Central memory CD8-positive, alpha-beta T cell (primary cell): Measurements from ENCODE around the gene RAD52.
A peak's percentile ranks its signal among the peaks of the same experiment; 100 is the strongest.

Experiments
- ATAC-seq: fragments of 150-1000 bp; cut with Tn5 transposase; replicated peaks from 2 replicates; pipeline ENCODE4 v1.10.0; 2022; ENCODE audit warnings: mild to moderate bottlenecking, moderate FRiP score, moderate number of reproducible peaks; ENCODE audit not compliant: poor library complexity, severe bottlenecking; ENCODE audit errors: extremely low read depth
- DNase-seq, 2 donors: peaks; one replicate each; pipeline ENCODE4 v3.0.0; 2021; ENCODE audit warnings: low spot score in 2 of 2
- H3K27ac Mint-ChIP-seq: one replicate; pipeline ENCODE4 v1.8.0; 2022; ENCODE audit warnings: low read depth, mild to moderate bottlenecking, moderate library complexity, mixed read lengths
- H3K27me3 Mint-ChIP-seq: one replicate; pipeline ENCODE4 v1.8.0; 2022; ENCODE audit warnings: mixed read lengths
- H3K36me3 Mint-ChIP-seq: one replicate; pipeline ENCODE4 v1.8.0; 2022; ENCODE audit warnings: mild to moderate bottlenecking, moderate library complexity, mixed read lengths; ENCODE audit not compliant: insufficient read depth
- H3K4me1 Mint-ChIP-seq: one replicate; pipeline ENCODE4 v1.8.0; 2022; ENCODE audit warnings: mixed read lengths
- H3K4me3 Mint-ChIP-seq: one replicate; pipeline ENCODE4 v1.8.0; 2022; ENCODE audit warnings: mild to moderate bottlenecking, moderate library complexity, mixed read lengths
- H3K9me3 Mint-ChIP-seq: one replicate; pipeline ENCODE4 v1.8.0; 2022; ENCODE audit warnings: mixed read lengths

The RAD52 gene

GRCh38 chr12:922285-922684 lies 27.2 kb downstream of the RAD52 start:
- no peak for ATAC-seq
- Mint-ChIP-seq H3K36me3 (peaks cover 56% of the 10 kb centered on the region), H3K27ac (no peak overlapping the region), H3K27me3 (no peaks in the 10 kb centered on the region), H3K4me3 (no peak overlapping the region), H3K4me1 (peaks cover 8% of the 10 kb centered on the region), H3K9me3 (no peaks in the 10 kb centered on the region)
- DNase-seq, result no peak

- H3K27ac Mint-ChIP-seq, result peak overlapping the region; percentile 62
- H3K27me3 Mint-ChIP-seq, result no peaks in the 10 kb centered on the region
Measured at GRCh38 chr12:920676-921075, 28.8 kb downstream of the RAD52 start.

DNA sequence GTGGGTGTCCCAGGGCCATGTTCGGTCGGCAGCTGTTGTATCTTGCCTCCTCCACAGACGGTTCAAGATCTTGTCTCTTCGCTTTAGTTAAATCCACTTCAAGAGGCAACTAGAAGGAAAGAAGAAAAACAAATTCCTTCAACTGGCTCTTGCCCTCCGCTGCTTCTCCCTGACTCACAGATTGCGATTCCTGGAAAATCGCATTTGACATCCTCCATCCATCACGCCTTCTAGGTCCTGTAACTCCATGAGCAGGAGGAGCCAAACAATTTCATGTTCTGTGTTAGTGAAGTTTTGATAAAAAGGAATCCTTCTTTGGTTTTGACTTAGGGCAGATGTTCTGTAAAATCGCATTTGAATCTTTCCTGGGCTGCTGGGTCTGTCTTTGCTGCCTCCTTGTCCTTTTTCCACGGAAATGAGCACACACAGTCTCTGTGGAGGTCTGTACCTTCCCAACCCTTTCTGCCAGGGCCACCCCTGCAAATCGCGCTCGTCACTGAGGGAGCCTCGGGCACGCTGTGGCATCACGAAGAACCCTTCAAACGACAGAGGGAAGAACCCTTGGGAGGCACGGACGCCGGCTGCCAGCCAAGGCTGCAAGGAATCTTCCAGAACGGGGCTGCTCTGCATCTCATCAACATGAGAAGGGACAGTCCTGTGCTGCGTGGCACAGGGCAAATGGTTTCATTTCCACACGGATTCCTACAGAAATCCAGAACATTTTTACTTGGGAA lies 32.6 kb downstream of the RAD52 start:
- ATAC-seq, result no peak
- H3K4me1 Mint-ChIP-seq, result peaks cover 27% of the 10 kb centered on the region
- H3K36me3 Mint-ChIP-seq, result peaks cover 66% of the 10 kb centered on the region
- DNase-seq, result no peak
- no peak overlapping the region for H3K4me3 Mint-ChIP-seq
- peak overlapping the region; percentile 61 for H3K27ac Mint-ChIP-seq
- no peaks in the 10 kb centered on the region for H3K9me3 Mint-ChIP-seq
- no peaks in the 10 kb centered on the region for H3K27me3 Mint-ChIP-seq

More at GRCh38 chr12:920676-921075, 28.8 kb downstream of the RAD52 start:
- no peak for ATAC-seq
- DNase-seq, result no peak
- Mint-ChIP-seq H3K36me3 (peaks cover 60% of the 10 kb centered on the region), H3K4me1 (peaks cover 8% of the 10 kb centered on the region), H3K4me3 (no peak overlapping the region), H3K9me3 (no peaks in the 10 kb centered on the region)

GRCh38 chr12:916240-916639 lies 33.3 kb downstream of the RAD52 start:
- Mint-ChIP-seq H3K27me3 (no peaks in the 10 kb centered on the region), H3K27ac (peak overlapping the region; percentile 61), H3K36me3 (peaks cover 66% of the 10 kb centered on the region), H3K9me3 (no peaks in the 10 kb centered on the region), H3K4me1 (peaks cover 24% of the 10 kb centered on the region), H3K4me3 (no peak overlapping the region)
- ATAC-seq, result no peak
- no peak for DNase-seq

GRCh38 chr12:915090-915489 lies 34.4 kb downstream of the RAD52 start:
- DNase-seq (no peak), ATAC-seq (peak; percentile 43)
- H3K4me3 Mint-ChIP-seq, result no peak overlapping the region
- H3K36me3 Mint-ChIP-seq, result peaks cover 65% of the 10 kb centered on the region
- H3K27me3 Mint-ChIP-seq, result no peaks in the 10 kb centered on the region
- H3K9me3 Mint-ChIP-seq, result no peaks in the 10 kb centered on the region
- no peak overlapping the region for H3K27ac Mint-ChIP-seq
- peaks cover 19% of the 10 kb centered on the region for H3K4me1 Mint-ChIP-seq

- H3K27me3 Mint-ChIP-seq, result no peaks in the 10 kb centered on the region
Measured at GRCh38 chr12:913919-914698, 35.4 kb downstream of the RAD52 start.

GRCh38 chr12:912466-913235 lies 36.8 kb downstream of the RAD52 start:
- H3K27me3 Mint-ChIP-seq, result no peaks in the 10 kb centered on the region
- ATAC-seq (no peak), DNase-seq (no peak)
- no peak overlapping the region for H3K4me3 Mint-ChIP-seq
- peaks cover 67% of the 10 kb centered on the region for H3K36me3 Mint-ChIP-seq
- H3K27ac Mint-ChIP-seq, result no peak overlapping the region
- H3K9me3 Mint-ChIP-seq, result no peaks in the 10 kb centered on the region
- H3K4me1 Mint-ChIP-seq, result peaks cover 19% of the 10 kb centered on the region

More at GRCh38 chr12:913919-914698, 35.4 kb downstream of the RAD52 start:
- peaks cover 19% of the 10 kb centered on the region for H3K4me1 Mint-ChIP-seq
- no peak overlapping the region for H3K4me3 Mint-ChIP-seq
- H3K36me3 Mint-ChIP-seq, result peaks cover 65% of the 10 kb centered on the region
- H3K9me3 Mint-ChIP-seq, result no peaks in the 10 kb centered on the region
- H3K27ac Mint-ChIP-seq, result peak overlapping the region; percentile 77
- ATAC-seq (no peak), DNase-seq (no peak)

GRCh38 chr12:911191-911826 lies 38.2 kb downstream of the RAD52 start:
- Mint-ChIP-seq H3K27ac (no peak overlapping the region), H3K27me3 (no peaks in the 10 kb centered on the region), H3K4me3 (no peak overlapping the region), H3K36me3 (peaks cover 61% of the 10 kb centered on the region), H3K9me3 (no peaks in the 10 kb centered on the region), H3K4me1 (peaks cover 28% of the 10 kb centered on the region)
- ATAC-seq (no peak), DNase-seq (no peak)

DNA sequence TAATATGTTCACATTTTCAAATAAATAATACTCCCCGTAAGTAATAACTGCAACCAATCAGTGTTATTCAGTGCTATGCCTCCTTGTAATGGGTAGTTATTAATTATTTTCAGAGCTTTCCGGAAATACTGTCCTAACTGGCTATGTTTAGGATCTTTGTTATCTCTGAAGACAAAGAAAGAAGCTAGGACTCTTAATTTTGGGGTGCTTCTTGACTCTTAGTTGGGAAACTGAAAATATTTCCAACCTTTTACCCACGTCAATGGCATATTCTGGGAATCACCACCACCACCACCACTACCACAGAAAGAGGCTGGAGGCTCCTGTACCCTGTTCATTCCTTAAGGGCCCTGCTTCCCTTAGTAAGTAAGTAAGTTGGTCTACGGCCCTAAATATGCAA lies 39.1 kb downstream of the RAD52 start:
- no peaks in the 10 kb centered on the region for H3K27me3 Mint-ChIP-seq
- H3K27ac Mint-ChIP-seq, result no peak overlapping the region
- peaks cover 65% of the 10 kb centered on the region for H3K36me3 Mint-ChIP-seq
- DNase-seq (no peak), ATAC-seq (no peak)
- peaks cover 37% of the 10 kb centered on the region for H3K4me1 Mint-ChIP-seq
- no peak overlapping the region for H3K4me3 Mint-ChIP-seq
- no peaks in the 10 kb centered on the region for H3K9me3 Mint-ChIP-seq

- ATAC-seq (no peak), DNase-seq (no peak)
- Mint-ChIP-seq H3K4me3 (no peak overlapping the region), H3K4me1 (peaks cover 37% of the 10 kb centered on the region), H3K9me3 (no peaks in the 10 kb centered on the region), H3K27ac (no peak overlapping the region), H3K27me3 (no peaks in the 10 kb centered on the region), H3K36me3 (peaks cover 59% of the 10 kb centered on the region)
Measured at GRCh38 chr12:909861-910260, 39.6 kb downstream of the RAD52 start.

DNA sequence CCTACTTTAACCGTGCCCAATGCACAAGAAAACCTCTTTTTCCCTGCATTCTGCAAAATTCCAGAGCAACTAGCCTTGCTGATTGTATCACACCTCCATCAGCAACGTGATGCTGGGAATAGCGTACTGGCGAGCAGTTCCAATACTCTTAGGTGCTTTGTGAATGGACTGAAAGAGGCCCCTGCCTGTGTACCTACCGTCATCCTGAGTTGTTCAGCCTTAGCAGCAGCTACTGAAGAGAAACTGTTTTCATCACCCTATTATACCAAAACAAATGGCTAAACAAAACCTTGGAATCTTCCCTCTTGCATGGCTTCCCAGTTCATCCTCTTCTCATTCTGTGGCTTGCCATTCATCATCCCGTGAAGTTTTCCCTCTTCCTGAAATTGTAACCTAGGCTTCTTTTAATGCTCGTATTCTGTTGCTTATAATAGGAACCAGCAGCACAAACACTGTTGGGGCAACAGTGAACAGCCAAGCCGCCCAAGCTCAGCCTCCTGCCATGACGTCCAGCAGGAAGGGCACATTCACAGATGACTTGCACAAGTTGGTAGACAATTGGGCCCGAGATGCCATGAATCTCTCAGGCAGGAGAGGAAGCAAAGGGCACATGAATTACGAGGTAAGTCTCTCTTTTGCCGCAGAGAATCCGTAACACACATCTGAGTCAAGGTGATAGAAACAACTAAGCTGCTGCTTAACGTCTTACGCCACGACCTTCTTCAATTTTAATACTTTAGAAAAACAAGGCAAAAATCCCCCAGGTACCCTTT lies 41.9 kb downstream of the RAD52 start:
- peaks cover 38% of the 10 kb centered on the region for H3K4me1 Mint-ChIP-seq
- no peak for ATAC-seq
- no peak for DNase-seq
- H3K4me3 Mint-ChIP-seq, result no peak overlapping the region
- H3K9me3 Mint-ChIP-seq, result no peaks in the 10 kb centered on the region
- H3K36me3 Mint-ChIP-seq, result peaks cover 57% of the 10 kb centered on the region
- no peaks in the 10 kb centered on the region for H3K27me3 Mint-ChIP-seq
- H3K27ac Mint-ChIP-seq, result no peak overlapping the region
